ENCODE results near the gene JAK2.
"Not testable (repeated sequence)": the region's sequence is repeated elsewhere in the genome, so short reads cannot be mapped to it uniquely, and the experiment has no call there.

The JAK2 gene

GRCh38 chr9:5041390-5042115 is 56.5 kb downstream of the JAK2 start:
- no peak for DNase-seq

- no peak for DNase-seq
Observed at GRCh38 chr9:5042661-5043178, 57.6 kb downstream of the JAK2 start.

GRCh38 chr9:5043381-5043780 is 58.3 kb downstream of the JAK2 start:
- DNase-seq, result no peak

DNA sequence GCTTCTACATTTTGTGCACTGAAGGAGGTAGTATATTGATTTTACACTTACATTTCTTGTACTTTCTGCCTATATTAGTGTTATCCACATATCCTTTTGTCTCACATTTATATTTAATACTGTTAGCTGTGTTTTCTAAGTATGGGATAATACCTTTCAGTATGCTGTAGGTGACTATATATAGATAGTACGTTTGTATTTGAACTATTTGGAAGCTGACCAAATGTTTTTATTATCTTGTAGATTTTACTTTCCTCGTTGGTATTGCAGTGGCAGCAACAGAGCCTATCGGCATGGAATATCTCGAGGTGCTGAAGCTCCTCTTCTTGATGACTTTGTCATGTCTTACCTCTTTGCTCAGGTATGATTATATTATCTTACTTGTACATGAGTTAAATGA is 59.1 kb downstream of the JAK2 start:
- no peak for DNase-seq

- DNase-seq, result no peak
Observed at GRCh38 chr9:5052838-5053237, 67.8 kb downstream of the JAK2 start.

DNA sequence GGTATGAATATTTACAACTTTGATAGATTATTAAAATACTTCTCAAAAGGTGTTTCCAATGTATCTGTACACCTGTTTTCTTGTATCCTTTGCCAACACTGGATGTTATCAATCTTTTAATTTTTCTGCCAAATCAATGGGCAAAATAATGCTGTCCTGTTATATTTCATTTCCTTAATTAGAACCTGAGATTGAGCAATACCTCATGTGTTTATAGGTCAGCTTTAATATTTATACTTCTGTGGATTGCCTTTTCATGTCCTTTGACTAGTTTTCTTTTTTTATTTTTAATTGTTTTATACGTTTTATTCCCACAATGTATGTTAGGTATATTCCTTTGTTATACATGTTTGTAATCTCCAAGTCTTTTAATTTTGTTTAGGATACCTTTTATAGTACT is 77.6 kb downstream of the JAK2 start:
- no peak for DNase-seq

- no peak for DNase-seq
Observed at GRCh38 chr9:5072871-5073270, 87.8 kb downstream of the JAK2 start.

GRCh38 chr9:5073701-5074100 is 88.6 kb downstream of the JAK2 start:
- DNase-seq, result no peak

GRCh38 chr9:5085993-5086392 is 100.9 kb downstream of the JAK2 start:
- no peak for DNase-seq

- no peak for DNase-seq
Observed at GRCh38 chr9:5089737-5090136, 104.7 kb downstream of the JAK2 start.

- DNase-seq, result no peak
Observed at GRCh38 chr9:5095795-5096194, 110.7 kb downstream of the JAK2 start.

GRCh38 chr9:5099466-5099865 is 114.4 kb downstream of the JAK2 start:
- no peak for DNase-seq

DNA sequence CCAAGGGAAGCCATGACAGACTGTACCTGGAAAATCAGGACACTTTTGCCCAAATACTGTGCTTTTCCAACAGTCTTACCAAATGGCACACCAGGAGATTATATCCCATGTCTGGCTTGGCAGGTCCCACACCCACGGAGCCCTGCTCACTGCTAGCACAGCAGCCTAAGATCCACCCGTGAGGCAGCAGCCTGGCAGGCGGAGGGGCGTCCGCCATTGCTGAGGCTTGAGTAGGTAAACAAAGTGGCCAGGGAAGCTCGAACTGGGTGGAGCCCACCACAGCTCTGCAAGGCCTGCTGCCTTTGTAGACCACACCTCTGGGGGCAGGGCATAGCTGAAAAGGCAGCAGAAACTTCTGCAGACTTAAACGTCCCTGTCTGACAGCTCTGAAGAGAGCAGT is 116.1 kb downstream of the JAK2 start:
- not testable (repeated sequence) for DNase-seq

- DNase-seq, result not testable (repeated sequence)
Observed at GRCh38 chr9:5106517-5106916, 121.4 kb downstream of the JAK2 start.

GRCh38 chr9:5110867-5111681 is 126.0 kb downstream of the JAK2 start:
- DNase-seq, result no peak

GRCh38 chr9:5111696-5112095 is 126.6 kb downstream of the JAK2 start:
- DNase-seq, result no peak

- no peak for DNase-seq
Observed at GRCh38 chr9:5112109-5112592, 127.1 kb downstream of the JAK2 start.

DNA sequence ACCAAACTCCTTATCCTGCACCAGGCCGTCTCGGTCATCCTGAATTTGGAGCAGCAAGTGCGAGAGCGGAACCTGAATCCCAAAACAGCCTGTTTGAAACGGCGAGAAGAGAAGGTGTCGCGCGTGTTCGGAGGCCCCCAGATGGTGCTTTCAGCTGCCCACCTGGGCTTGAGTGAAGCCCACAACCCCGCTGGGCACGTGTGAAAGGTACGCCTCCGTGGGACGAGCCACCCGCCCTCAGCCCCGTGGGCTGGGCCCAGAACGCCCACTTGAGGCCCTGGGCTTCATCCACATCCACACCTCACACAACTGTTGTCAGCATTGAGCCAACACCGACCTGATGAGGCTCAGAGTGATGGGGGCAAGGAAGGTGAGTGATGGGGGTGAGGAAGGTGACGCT is 127.6 kb downstream of the JAK2 start:
- DNase-seq, result no peak

GRCh38 chr9:5113523-5113922 is 128.5 kb downstream of the JAK2 start:
- no peak for DNase-seq

DNA sequence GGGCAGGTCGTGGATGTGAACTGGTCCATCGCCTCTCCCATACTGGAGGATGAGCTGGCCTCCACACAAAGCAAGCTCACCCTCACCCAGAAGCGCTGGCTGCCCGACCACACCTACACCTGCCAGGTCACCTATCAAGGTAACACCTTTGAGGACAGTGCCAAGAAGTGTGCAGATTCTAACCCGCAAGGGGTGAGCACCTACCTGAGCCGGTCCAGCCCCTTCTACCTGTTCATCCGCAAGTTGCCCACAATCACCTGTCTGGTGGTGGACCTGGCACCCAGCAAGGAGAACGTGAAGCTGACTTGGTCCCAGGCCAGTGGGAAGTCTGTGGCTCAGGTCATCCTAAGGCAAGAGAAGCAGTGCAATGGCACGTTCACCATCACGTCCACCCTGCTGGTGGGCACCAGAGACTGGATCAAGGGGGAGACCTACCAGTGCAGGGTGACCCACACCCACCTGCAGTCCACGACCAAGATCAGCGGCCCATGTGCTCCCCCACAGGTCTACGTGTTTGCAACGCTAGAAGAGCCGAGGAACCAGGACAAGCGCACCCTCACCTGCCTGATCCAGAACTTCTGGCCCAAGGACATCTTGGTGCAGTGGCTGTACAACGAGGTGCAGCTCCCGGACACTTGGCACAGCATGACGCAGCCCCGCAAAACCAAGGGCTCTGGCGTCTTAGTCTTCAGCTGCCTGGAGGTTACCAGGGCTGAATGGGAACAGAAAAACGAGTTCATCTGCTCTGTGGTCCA is 129.1 kb downstream of the JAK2 start:
- no peak for DNase-seq

DNA sequence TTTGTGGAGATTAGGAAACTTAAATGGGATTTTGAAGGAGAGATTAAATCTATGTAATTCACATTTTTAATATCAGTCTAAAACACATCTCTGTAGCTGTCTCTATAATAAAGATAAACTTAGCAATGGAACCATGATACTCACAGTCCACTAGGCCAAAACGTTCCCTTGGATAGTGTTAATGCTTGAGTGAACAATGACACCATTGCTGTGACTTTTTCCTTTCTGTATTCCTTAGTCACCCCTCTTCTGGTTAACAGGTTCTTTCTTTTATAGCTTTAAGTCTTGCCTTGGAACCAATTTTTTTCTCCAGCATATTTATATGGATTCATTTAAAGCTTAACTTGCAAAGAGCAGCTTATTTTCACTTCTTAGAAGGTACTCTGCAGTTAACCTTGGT is 137.0 kb downstream of the JAK2 start:
- no peak for DNase-seq

GRCh38 chr9:5122516-5122915 is 137.4 kb downstream of the JAK2 start:
- no peak for DNase-seq
